Measurements from ENCODE around the gene GNB5.
"Not testable (repeated sequence)": the region's sequence is repeated elsewhere in the genome, so short reads cannot be mapped to it uniquely, and the experiment has no call there.

Gene GNB5

DNA sequence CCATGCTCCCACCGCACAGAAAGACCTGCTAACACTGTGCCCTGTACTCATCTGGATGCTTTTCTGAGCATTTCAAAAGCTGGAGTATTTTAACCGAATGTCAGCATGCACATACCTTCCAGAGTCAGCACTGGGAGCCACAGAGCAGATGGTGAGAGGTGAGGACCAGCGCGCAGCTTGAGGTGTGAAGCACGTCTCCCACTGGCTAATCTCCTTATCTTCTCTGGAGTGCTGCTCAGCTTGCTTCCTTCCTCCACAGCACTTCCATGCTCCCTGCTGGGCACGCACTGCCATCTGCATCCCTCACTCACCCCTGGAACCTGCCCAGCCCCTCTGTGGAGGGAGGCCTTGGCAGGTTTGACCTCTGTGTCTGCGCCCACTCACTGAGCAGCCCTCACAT, at the start of gene GNB5:
Gene GNB5 (minus strand): TSS at position 186 of the 400 bp plus-strand sequence. CDS start 6,716 bp downstream, outside the sequence.
- no peak for TF ChIP-seq CTCF (IDR thresholded peaks at IDR 0.05; ENCODE audit: low read depth, low read length, missing control alignments)
- no peak for DNase-seq (ENCODE audit: low read depth)
- H3K4me3 ChIP-seq (ENCODE audit: low read depth, low read length): no peak within 1 kb of the TSS

DNA sequence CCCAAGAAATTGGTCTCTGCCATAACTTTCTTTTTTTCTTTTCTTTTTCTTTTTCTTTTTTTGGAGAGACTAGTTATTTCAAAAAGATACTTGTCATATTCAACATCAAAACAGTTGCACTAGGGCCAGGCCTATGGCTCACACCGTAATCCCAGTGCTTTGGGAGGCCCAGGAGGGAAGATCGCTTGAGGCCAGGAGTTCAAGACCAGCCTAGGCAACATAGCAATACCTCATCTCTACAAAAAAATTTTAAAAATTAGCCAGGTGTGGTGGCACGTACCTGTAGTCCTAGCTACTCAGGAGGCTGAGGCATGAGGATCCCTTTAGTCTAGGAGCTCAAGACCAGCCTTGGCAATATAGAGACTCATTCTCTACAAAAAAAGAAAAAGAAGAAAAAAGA, 49.0 kb upstream of the GNB5 start:
- TF ChIP-seq CTCF (IDR thresholded peaks at IDR 0.05; ENCODE audit: low read depth, low read length, missing control alignments): no peak
- no peak overlapping the region for H3K4me3 ChIP-seq (ENCODE audit: low read depth, low read length)
- DNase-seq (ENCODE audit: low read depth): no peak

- H3K4me3 ChIP-seq (ENCODE audit: low read depth, low read length); DNase-seq (ENCODE audit: low read depth): not testable (repeated sequence)
Observed at GRCh38 chr15:52238989-52239525, 47.9 kb upstream of the GNB5 start.

- no peak for DNase-seq (ENCODE audit: low read depth)
- no peak overlapping the region for H3K4me3 ChIP-seq (ENCODE audit: low read depth, low read length)
- no peak for TF ChIP-seq CTCF (IDR thresholded peaks at IDR 0.05; ENCODE audit: low read depth, low read length, missing control alignments)
Observed at GRCh38 chr15:52238149-52238548, 47.0 kb upstream of the GNB5 start.

GRCh38 chr15:52236013-52236412, 44.8 kb upstream of the GNB5 start:
- TF ChIP-seq CTCF (IDR thresholded peaks at IDR 0.05; ENCODE audit: low read depth, low read length, missing control alignments): no peak
- DNase-seq (ENCODE audit: low read depth): no peak
- H3K4me3 ChIP-seq (ENCODE audit: low read depth, low read length): no peak overlapping the region

- DNase-seq (ENCODE audit: low read depth): peak; percentile 73
- no peak overlapping the region; the same call in 1 of the 2 replicates for H3K4me3 ChIP-seq (ENCODE audit: low read depth, low read length)
- no peak for TF ChIP-seq CTCF (IDR thresholded peaks at IDR 0.05; ENCODE audit: low read depth, low read length, missing control alignments)
Observed at GRCh38 chr15:52234596-52235541, 43.7 kb upstream of the GNB5 start.

DNA sequence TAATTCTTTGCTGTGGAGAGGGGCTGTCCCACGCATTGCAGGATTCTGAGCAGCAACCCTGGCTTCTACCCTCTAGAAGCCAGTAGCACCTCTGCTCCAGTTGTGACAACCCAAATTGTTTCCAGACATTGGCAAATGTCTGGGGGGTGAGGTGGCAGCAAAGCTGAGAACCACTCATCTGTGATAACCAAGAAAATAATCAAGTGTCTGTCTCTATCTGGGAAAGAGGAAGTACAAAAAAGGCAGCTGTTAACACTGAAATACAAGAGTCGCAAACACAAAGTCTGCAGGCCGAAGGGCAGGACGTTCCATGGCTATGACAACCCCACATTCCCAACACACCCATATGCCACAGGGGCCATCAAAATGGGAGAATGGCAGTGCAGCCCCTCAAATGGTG, 42.2 kb upstream of the GNB5 start:
- no peak for TF ChIP-seq CTCF (IDR thresholded peaks at IDR 0.05; ENCODE audit: low read depth, low read length, missing control alignments)
- H3K4me3 ChIP-seq (ENCODE audit: low read depth, low read length): no peak overlapping the region; the same call in 1 of the 2 replicates
- DNase-seq (ENCODE audit: low read depth): no peak

Data from GM12864 (cell line).